ENCODE measurements around the gene QSOX1. TPM values are rescaled to one million over a fixed set of nuclear protein-coding genes. Genes with fewer than 3 reads are reported as not detected.

Gene QSOX1
- total RNA-seq, 1 experiment from 2014 or later: 192 TPM

- Histone ChIP-seq H3K36me3 (ENCODE audit: low read depth, low read length) (no peaks in the 10 kb centered on the region), H3K9ac (ENCODE audit: low read length) (no peak overlapping the region), H4K20me1 (ENCODE audit: low read length) (no peaks in the 10 kb centered on the region), H3K9me2 (replicated peaks; ENCODE audit: low read length) (no peaks in the 10 kb centered on the region), H3K79me2 (ENCODE audit: low read length) (no peaks in the 10 kb centered on the region), H3K4me3 (ENCODE audit: low read length) (peak overlapping the region; percentile 71), H3K9me3 (ENCODE audit: low read length) (no peaks in the 10 kb centered on the region), H3K27ac (ENCODE audit: low read length) (no peak overlapping the region), H3K27me3 (ENCODE audit: low read length) (peaks cover 45% of the 10 kb centered on the region), H3K4me1 (ENCODE audit: insufficient read depth, low read length) (peaks cover 14% of the 10 kb centered on the region), H3K4me2 (ENCODE audit: low read length) (peak overlapping the region; percentile 99), H3F3A (ENCODE audit: low read length, unreplicated experiment) (no peaks in the 10 kb centered on the region), H2AFZ (ENCODE audit: low read length) (peak overlapping the region; percentile 84)
- TF ChIP-seq EZH2 (IDR thresholded peaks at IDR 0.05; ENCODE audit: low read length, unreplicated experiment) (no peak), CTCF (conservative IDR thresholded peaks at IDR 0.05; ENCODE audit: low read depth, low read length) (no peak), EZH2phosphoT487 (IDR thresholded peaks at IDR 0.05; ENCODE audit: borderline replicate concordance, low read length) (no peak)
- no peak for ATAC-seq
- no TSS peak for BruUV-seq (replicated peaks)
- CTCF ChIA-PET: no interaction called here
- POLR2A ChIA-PET (ENCODE audit: unreplicated experiment): no interaction called here
- intact Hi-C loops (cut with micrococcal nuclease): no loop called here
- no peak for DNase-seq
Measured at GRCh38 chr1:180230416-180230790, 75.7 kb downstream of the QSOX1 start.

- DNase-seq (peak; percentile 31), ATAC-seq (peak; percentile 25)
- no peak overlapping the region for H3K27ac ChIP-seq (ENCODE audit: low read length)
- no peak overlapping the region for H3K9ac ChIP-seq (ENCODE audit: low read length)
- no TSS peak for BruUV-seq (replicated peaks)
- H3K4me2 ChIP-seq (ENCODE audit: low read length): peak overlapping the region; percentile 99
- intact Hi-C loops (cut with micrococcal nuclease): no loop called here
- H2AFZ ChIP-seq (ENCODE audit: low read length): peak overlapping the region; percentile 84
- no peaks in the 10 kb centered on the region for H3F3A ChIP-seq (ENCODE audit: low read length, unreplicated experiment)
- H3K4me1 ChIP-seq (ENCODE audit: insufficient read depth, low read length): peaks cover 14% of the 10 kb centered on the region
- H3K9me2 ChIP-seq (replicated peaks; ENCODE audit: low read length): no peaks in the 10 kb centered on the region
- no peaks in the 10 kb centered on the region for H3K79me2 ChIP-seq (ENCODE audit: low read length)
- TF ChIP-seq CTCF (conservative IDR thresholded peaks at IDR 0.05; ENCODE audit: low read depth, low read length) (no peak), EZH2 (IDR thresholded peaks at IDR 0.05; ENCODE audit: low read length, unreplicated experiment) (no peak), EZH2phosphoT487 (IDR thresholded peaks at IDR 0.05; ENCODE audit: borderline replicate concordance, low read length) (no peak)
- no peaks in the 10 kb centered on the region for H3K9me3 ChIP-seq (ENCODE audit: low read length)
- ChIA-PET CTCF (no interaction called here), POLR2A (ENCODE audit: unreplicated experiment) (no interaction called here)
- H3K27me3 ChIP-seq (ENCODE audit: low read length): peaks cover 43% of the 10 kb centered on the region
- no peaks in the 10 kb centered on the region for H3K36me3 ChIP-seq (ENCODE audit: low read depth, low read length)
- H3K4me3 ChIP-seq (ENCODE audit: low read length): peak overlapping the region; percentile 71
- no peaks in the 10 kb centered on the region for H4K20me1 ChIP-seq (ENCODE audit: low read length)
Measured at GRCh38 chr1:180230791-180231505, 76.3 kb downstream of the QSOX1 start.

DNA sequence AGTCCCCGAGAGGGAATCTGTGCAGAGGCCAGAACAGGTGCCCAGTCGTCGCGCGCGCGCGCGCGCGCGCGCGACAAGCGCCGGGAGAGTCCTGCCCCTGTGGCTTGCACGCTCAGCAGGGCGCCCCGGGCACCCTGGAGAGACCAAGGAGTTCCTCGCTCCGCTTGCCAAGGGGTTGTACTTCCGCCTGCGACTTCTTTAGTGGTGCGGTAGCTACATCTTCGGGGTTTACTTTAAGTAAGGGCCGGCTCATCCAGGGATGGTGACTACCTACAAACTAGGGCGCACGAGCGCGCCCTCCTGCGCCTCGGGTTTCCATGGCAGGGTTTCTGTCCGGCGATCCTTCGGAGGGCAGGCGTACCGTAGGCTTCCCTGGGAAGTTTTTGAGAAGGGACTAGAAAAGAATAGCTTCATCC is 76.8 kb downstream of the QSOX1 start:
- no peaks in the 10 kb centered on the region for H3K9me2 ChIP-seq (replicated peaks; ENCODE audit: low read length)
- H3K36me3 ChIP-seq (ENCODE audit: low read depth, low read length): no peaks in the 10 kb centered on the region
- peak; percentile 44 for ATAC-seq
- no peaks in the 10 kb centered on the region for H3K79me2 ChIP-seq (ENCODE audit: low read length)
- H3F3A ChIP-seq (ENCODE audit: low read length, unreplicated experiment): no peaks in the 10 kb centered on the region
- intact Hi-C loops (cut with micrococcal nuclease): no loop called here
- ChIA-PET CTCF (no interaction called here), POLR2A (ENCODE audit: unreplicated experiment) (no interaction called here)
- no peak overlapping the region for H3K27ac ChIP-seq (ENCODE audit: low read length)
- no peak overlapping the region for H3K9ac ChIP-seq (ENCODE audit: low read length)
- peaks cover 43% of the 10 kb centered on the region for H3K27me3 ChIP-seq (ENCODE audit: low read length)
- no TSS peak for BruUV-seq (replicated peaks)
- peak overlapping the region; percentile 71 for H3K4me3 ChIP-seq (ENCODE audit: low read length)
- H3K4me1 ChIP-seq (ENCODE audit: insufficient read depth, low read length): peaks cover 14% of the 10 kb centered on the region
- H2AFZ ChIP-seq (ENCODE audit: low read length): peak overlapping the region; percentile 84
- peak overlapping the region; percentile 99 for H3K4me2 ChIP-seq (ENCODE audit: low read length)
- DNase-seq: peak; percentile 43
- no peak for TF ChIP-seq EZH2phosphoT487 (IDR thresholded peaks at IDR 0.05; ENCODE audit: borderline replicate concordance, low read length)
- TF ChIP-seq CTCF (conservative IDR thresholded peaks at IDR 0.05; ENCODE audit: low read depth, low read length): peak; percentile 36
- no peak for TF ChIP-seq EZH2 (IDR thresholded peaks at IDR 0.05; ENCODE audit: low read length, unreplicated experiment)
- H3K9me3 ChIP-seq (ENCODE audit: low read length): no peaks in the 10 kb centered on the region
- no peaks in the 10 kb centered on the region for H4K20me1 ChIP-seq (ENCODE audit: low read length)

All from PC-3 (cell line).